GM10847 (cell line): Measurements from ENCODE around the gene CLCC1.

Experiments used
- POLR2A ChIP-seq: IDR thresholded peaks from 2 replicates; pipeline ENCODE4 v1.6.1; 2011; ENCODE audit not compliant: insufficient read length; ENCODE audit errors: extremely low read depth

CLCC1 gene

GRCh38 chr1:108947871-108948525 lies 15.3 kb downstream of the CLCC1 start:
- TF ChIP-seq POLR2A = no peak

GRCh38 chr1:108936170-108936569 lies 27.1 kb downstream of the CLCC1 start:
- no peak for TF ChIP-seq POLR2A

- no peak for TF ChIP-seq POLR2A
Measured at GRCh38 chr1:108933944-108934343, 29.3 kb downstream of the CLCC1 start.

DNA sequence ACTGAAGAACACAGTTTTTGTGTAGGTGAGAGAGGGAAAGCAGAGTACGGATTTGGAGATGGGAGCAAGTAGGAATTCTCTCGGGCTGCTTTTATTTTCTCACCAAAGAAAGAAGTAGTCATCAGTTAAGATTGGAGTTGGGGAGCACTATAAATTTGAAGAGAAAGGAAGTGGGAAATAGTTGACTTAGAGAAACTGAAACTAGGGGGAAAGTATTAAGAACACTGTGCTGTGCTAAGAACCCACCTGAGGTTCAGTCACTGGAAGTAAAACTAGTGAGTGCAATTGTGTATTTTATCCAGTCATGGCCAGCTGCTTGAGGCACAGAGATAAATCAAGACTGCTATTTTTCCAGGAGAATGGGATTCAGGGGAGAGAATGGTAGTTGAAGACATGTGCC lies 37.4 kb downstream of the CLCC1 start:
- TF ChIP-seq POLR2A = no peak

- no peak for TF ChIP-seq POLR2A
Measured at GRCh38 chr1:108916788-108917187, 46.5 kb downstream of the CLCC1 start.
